K562 (cell line): ENCODE data around the gene CD19. TPM values are rescaled to one million over a fixed set of nuclear protein-coding genes. Genes with fewer than 3 reads are reported as not detected.

Experiments
- CHCHD3 ChIP-seq: fragments of 250-450 bp; sonication (Bioruptor Pico); IDR thresholded peaks from 2 replicates; pipeline ENCODE4 v2.1.2; 2022; ENCODE audit warnings: mild to moderate bottlenecking
- CXXC5 ChIP-seq: fragments of 250-450 bp; sonication (Bioruptor Pico); IDR thresholded peaks from 2 replicates; pipeline ENCODE4 v1.8.0; 2022; ENCODE audit warnings: inconsistent platforms, mild to moderate bottlenecking, moderate library complexity
- DACH1 ChIP-seq: fragments of 450-650 bp; IDR thresholded peaks from 2 replicates; pipeline ENCODE4 v1.6.1; 2018; ENCODE audit not compliant: partially characterized antibody
- DMBX1 ChIP-seq: fragments of 250-450 bp; sonication (Bioruptor Pico); IDR thresholded peaks from 2 replicates; pipeline ENCODE4 v1.8.0; 2022; ENCODE audit warnings: inconsistent platforms, mild to moderate bottlenecking, moderate library complexity, borderline replicate concordance
- E2F1 ChIP-seq: sonication (generic); formaldehyde crosslinking; IDR thresholded peaks from 2 replicates; pipeline ENCODE4 v1.8.1; 2023; ENCODE audit warnings: mild to moderate bottlenecking, missing genetic modification reagents, moderate library complexity
- ESRRB ChIP-seq: fragments of 250-450 bp; sonication (Bioruptor Pico); IDR thresholded peaks from 2 replicates; pipeline ENCODE4 v1.5.0; 2020; ENCODE audit warnings: mild to moderate bottlenecking, moderate library complexity, borderline replicate concordance
- HDAC2 ChIP-seq: fragments of 450-650 bp; IDR thresholded peaks from 2 replicates; pipeline ENCODE4 v1.6.1; 2016; ENCODE audit warnings: mild to moderate bottlenecking
- MAX ChIP-seq: sonication (generic); formaldehyde crosslinking; IDR thresholded peaks from 2 replicates; pipeline ENCODE4 v1.9.0; 2022; ENCODE audit warnings: mild to moderate bottlenecking, missing genetic modification reagents
- MED1 ChIP-seq: sonication (generic); formaldehyde crosslinking; IDR thresholded peaks from 2 replicates; pipeline ENCODE4 v1.8.1; 2023; ENCODE audit warnings: missing genetic modification reagents, borderline replicate concordance
- MEIS2 ChIP-seq: fragments of 450-650 bp; IDR thresholded peaks from 2 replicates; pipeline ENCODE4 v1.6.1; 2014; ENCODE audit warnings: mild to moderate bottlenecking; ENCODE audit not compliant: partially characterized antibody
- MYC ChIP-seq, 2 experiments: fragments of 250-450 bp in 1 of 2; sonication (Bioruptor Pico) in 1 of 2; IDR thresholded peaks; 2 replicates each; pipeline versions ENCODE4 v1.5.1 to v1.6.1; 2012 to 2021; ENCODE audit warnings: low read depth in 2 of 2, borderline replicate concordance in 1 of 2, improper control_type of control experiment in 1 of 2, low read length in 1 of 2, mild to moderate bottlenecking in 1 of 2, moderate library complexity in 1 of 2
- NCOA6 ChIP-seq: fragments of 450-650 bp; IDR thresholded peaks from 2 replicates; pipeline ENCODE4 v1.6.1; 2017; ENCODE audit warnings: mild to moderate bottlenecking
- NFIC ChIP-seq: fragments of 450-650 bp; IDR thresholded peaks from 2 replicates; pipeline ENCODE4 v1.6.1; 2017; ENCODE audit warnings: mild to moderate bottlenecking, inconsistent platforms
- NONO ChIP-seq, 2 experiments: fragments of 200-400 bp in 1 of 2; fragments of 450-650 bp in 1 of 2; formaldehyde crosslinking in 1 of 2; IDR thresholded peaks; 2 replicates each; pipeline ENCODE4 v1.6.1; 2017; ENCODE audit warnings: low read depth in 2 of 2, mild to moderate bottlenecking in 2 of 2, moderate library complexity in 2 of 2, low read length in 1 of 2
- OTX1 ChIP-seq: fragments of 450-650 bp; formaldehyde crosslinking; IDR thresholded peaks from 2 replicates; pipeline ENCODE4 v1.4.0; 2022; ENCODE audit warnings: mild to moderate bottlenecking
- RAD51 ChIP-seq: fragments of 450-650 bp; IDR thresholded peaks from 2 replicates; pipeline ENCODE4 v1.7.1; 2016; ENCODE audit warnings: low read depth, mild to moderate bottlenecking, borderline replicate concordance
- RBM17 ChIP-seq: fragments of 200-400 bp; formaldehyde crosslinking; IDR thresholded peaks from 2 replicates; pipeline ENCODE4 v1.6.1; 2017; ENCODE audit warnings: low read depth, mild to moderate bottlenecking, low read length, borderline replicate concordance
- SIN3B ChIP-seq: fragments of 450-650 bp; IDR thresholded peaks from 2 replicates; pipeline ENCODE4 v1.6.1; 2017; ENCODE audit warnings: low read depth, mild to moderate bottlenecking, moderate library complexity
- SOX6 ChIP-seq: fragments of 450-650 bp; IDR thresholded peaks from 2 replicates; pipeline ENCODE4 v1.6.1; 2014; ENCODE audit warnings: mild to moderate bottlenecking
- WHSC1 ChIP-seq: IDR thresholded peaks from one replicate; pipeline ENCODE4 v1.6.1; 2012; ENCODE audit warnings: low read length, control low read depth, inconsistent platforms
- ZBTB7A ChIP-seq: IDR thresholded peaks from 2 replicates; pipeline ENCODE4 v1.6.1; 2011; ENCODE audit warnings: low read depth, mild to moderate bottlenecking, low read length, moderate library complexity, borderline replicate concordance; ENCODE audit not compliant: control insufficient read depth
- ZFPM2 ChIP-seq: fragments of 250-450 bp; sonication (Bioruptor Pico); IDR thresholded peaks from 2 replicates; pipeline ENCODE4 v1.5.1; 2022; ENCODE audit warnings: mild to moderate bottlenecking
- ZNF143 ChIP-seq: sonication (generic); formaldehyde crosslinking; IDR thresholded peaks from 2 replicates; pipeline ENCODE4 v1.9.0; 2022; ENCODE audit warnings: mild to moderate bottlenecking, missing genetic modification reagents
- ZNF184 ChIP-seq: sonication (generic); formaldehyde crosslinking; IDR thresholded peaks from 2 replicates; pipeline ENCODE4 v1.5.0; 2020; ENCODE audit warnings: missing genetic modification reagents
- ZNF561 ChIP-seq: fragments of 450-650 bp; formaldehyde crosslinking; conservative IDR thresholded peaks from 2 replicates; pipeline ENCODE4 v1.4.0; 2020; ENCODE audit warnings: mild to moderate bottlenecking, moderate library complexity
- ZNF778 ChIP-seq: fragments of 450-650 bp; formaldehyde crosslinking; IDR thresholded peaks from 2 replicates; pipeline ENCODE4 v1.4.0; 2020; ENCODE audit warnings: mild to moderate bottlenecking, moderate library complexity
- ZNF785 ChIP-seq: fragments of 250-450 bp; sonication (Bioruptor Pico); IDR thresholded peaks from 2 replicates; pipeline ENCODE4 v1.4.0; 2020; ENCODE audit warnings: mild to moderate bottlenecking
- polyA plus RNA-seq, 8 experiments: library from polyadenylated mRNA; depleted of rRNA in 4 of 8; stranded (reverse) in 5 of 8; unstranded in 3 of 8; fragments of >200 nt; fragmentation: Nextera tagmentation in 2 of 8; fragmentation: Illumina TruSeq in 1 of 8; extraction: Ambion mirVana in 2 of 8; extraction: Trizol in 1 of 8; gene quantifications; 2 replicates each; pipeline versions ENCODE4 v1.2.1 to v1.2.3, GENCODE V29; 2011 to 2014; ENCODE audit warnings: inconsistent platforms in 1 of 8, missing spikeins in 1 of 8
- total RNA-seq, 7 experiments: library from RNA; depleted of rRNA in 6 of 7; stranded (reverse); fragments of >200 nt in 6 of 7; fragmentation: Illumina TruSeq in 2 of 7; extraction: Trizol in 2 of 7; gene quantifications; 2 replicates each; pipeline versions ENCODE4 v1.2.1 to v1.2.3, GENCODE V29; 2011 to 2021; ENCODE audit warnings: low replicate concordance in 1 of 7
- TF ChIP-seq, protein P1 (sequence below): fragments of 250-450 bp; sonication (Bioruptor Pico); IDR thresholded peaks from 2 replicates; pipeline ENCODE4 v1.8.0; 2022; ENCODE audit warnings: inconsistent platforms

The CD19 gene
- total and polyA plus RNA-seq, 9 of the 15 experiments (the other 6 are each of a cell fraction or from before 2014, with no cell fraction given): 0.27 to 3.7 (median 2.0) TPM; not detected in 1

DNA sequence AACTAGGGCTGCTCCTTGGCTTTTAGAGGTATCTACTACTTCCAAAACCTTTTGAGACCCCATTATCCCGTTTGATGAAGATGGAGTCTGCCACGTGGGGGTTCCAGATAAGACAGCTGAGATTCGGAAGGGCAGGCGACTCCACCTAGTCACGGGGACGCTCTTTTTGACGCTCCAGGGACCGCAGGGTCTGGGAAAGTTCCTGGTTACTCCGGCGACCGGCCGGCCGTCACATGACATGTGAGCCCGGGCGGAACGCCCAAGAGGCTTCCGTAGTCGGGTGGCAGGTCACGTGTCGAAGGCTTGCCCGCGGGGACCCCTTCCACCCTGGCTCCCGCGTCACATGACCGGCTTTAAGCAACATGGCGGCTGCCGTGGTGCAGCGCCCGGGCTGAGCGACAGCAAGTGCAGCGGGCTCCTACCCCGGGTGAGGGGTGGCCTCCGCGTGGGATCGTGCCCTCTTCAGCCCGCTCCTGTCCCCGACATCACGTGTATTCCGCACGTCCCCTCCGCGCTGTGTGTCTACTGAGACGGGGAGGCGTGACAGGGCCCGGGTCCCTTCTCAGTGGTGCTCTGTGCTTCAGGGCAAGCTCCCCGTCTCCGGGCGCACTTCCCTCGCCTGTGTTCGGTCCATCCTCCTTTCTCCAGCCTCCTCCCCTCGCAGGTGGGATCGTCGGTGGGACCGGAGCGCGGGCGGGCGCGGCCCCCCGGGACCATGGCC lies 42.8 kb downstream of the CD19 start, which contains the start of gene SPNS1 (continued):
- TF ChIP-seq ZNF561 (CRISPR knock-in tag) (no peak), CXXC5 (CRISPR knock-in tag) (peak; percentile 96), WHSC1 (no peak), ZBTB7A (peak; percentile 80; the same call in 1 of the 2 replicates), ZNF184 (CRISPR knock-in tag) (no peak), MAX (CRISPR knock-in tag) (peak; percentile 93), ZNF778 (no peak), ZFPM2 (CRISPR knock-in tag) (0 out of 2 replicates have a peak, but pooled peaks have one; percentile 52), DMBX1 (no peak), MED1 (CRISPR knock-in tag) (no peak), NONO (IDR thresholded peaks at IDR 0.05; ENCODE audit: low read depth in 2 of 2, low read length in 1 of 2) (peak in 1 of 2 experiments; percentile 32; a peak in 1 of 4 replicates), RAD51 (peak; percentile 99), RBM17 (no peak), SIN3B (peak; percentile 100), NCOA6 (0 out of 2 replicates have a peak, but pooled peaks have one; percentile 16), MEIS2 (no peak), SOX6 (peak; percentile 53; the same call in 1 of the 2 replicates), MYC (IDR thresholded peaks at IDR 0.05; ENCODE audit: low read depth, low read length) (peak; percentile 84), MYC (CRISPR knock-in tag; IDR thresholded peaks at IDR 0.05; ENCODE audit: borderline replicate concordance, low read depth) (peak; percentile 33; the same call in 1 of the 2 replicates), NFIC (peak; percentile 38; the same call in 1 of the 2 replicates), HDAC2 (peak; percentile 93), DACH1 (peak; percentile 22), OTX1 (CRISPR knock-in tag) (no peak), ESRRB (no peak), CHCHD3 (CRISPR knock-in tag) (no peak), ZNF143 (CRISPR knock-in tag) (no peak), ZNF785 (CRISPR knock-in tag) (no peak), E2F1 (CRISPR knock-in tag) (no peak; the same call in 1 of the 2 replicates)
- TF ChIP-seq, protein P1, sequence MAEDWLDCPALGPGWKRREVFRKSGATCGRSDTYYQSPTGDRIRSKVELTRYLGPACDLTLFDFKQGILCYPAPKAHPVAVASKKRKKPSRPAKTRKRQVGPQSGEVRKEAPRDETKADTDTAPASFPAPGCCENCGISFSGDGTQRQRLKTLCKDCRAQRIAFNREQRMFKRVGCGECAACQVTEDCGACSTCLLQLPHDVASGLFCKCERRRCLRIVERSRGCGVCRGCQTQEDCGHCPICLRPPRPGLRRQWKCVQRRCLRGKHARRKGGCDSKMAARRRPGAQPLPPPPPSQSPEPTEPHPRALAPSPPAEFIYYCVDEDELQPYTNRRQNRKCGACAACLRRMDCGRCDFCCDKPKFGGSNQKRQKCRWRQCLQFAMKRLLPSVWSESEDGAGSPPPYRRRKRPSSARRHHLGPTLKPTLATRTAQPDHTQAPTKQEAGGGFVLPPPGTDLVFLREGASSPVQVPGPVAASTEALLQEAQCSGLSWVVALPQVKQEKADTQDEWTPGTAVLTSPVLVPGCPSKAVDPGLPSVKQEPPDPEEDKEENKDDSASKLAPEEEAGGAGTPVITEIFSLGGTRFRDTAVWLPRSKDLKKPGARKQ: no peak
